GM21619 (cell line): Measurements from ENCODE around the gene HOXA3.

Experiments
- ATAC-seq: cut with Tn5 transposase; IDR thresholded peaks from one replicate; pipeline ENCODE4 v1.9.1; 2021; ENCODE audit not compliant: unreplicated experiment

HOXA3 gene

DNA sequence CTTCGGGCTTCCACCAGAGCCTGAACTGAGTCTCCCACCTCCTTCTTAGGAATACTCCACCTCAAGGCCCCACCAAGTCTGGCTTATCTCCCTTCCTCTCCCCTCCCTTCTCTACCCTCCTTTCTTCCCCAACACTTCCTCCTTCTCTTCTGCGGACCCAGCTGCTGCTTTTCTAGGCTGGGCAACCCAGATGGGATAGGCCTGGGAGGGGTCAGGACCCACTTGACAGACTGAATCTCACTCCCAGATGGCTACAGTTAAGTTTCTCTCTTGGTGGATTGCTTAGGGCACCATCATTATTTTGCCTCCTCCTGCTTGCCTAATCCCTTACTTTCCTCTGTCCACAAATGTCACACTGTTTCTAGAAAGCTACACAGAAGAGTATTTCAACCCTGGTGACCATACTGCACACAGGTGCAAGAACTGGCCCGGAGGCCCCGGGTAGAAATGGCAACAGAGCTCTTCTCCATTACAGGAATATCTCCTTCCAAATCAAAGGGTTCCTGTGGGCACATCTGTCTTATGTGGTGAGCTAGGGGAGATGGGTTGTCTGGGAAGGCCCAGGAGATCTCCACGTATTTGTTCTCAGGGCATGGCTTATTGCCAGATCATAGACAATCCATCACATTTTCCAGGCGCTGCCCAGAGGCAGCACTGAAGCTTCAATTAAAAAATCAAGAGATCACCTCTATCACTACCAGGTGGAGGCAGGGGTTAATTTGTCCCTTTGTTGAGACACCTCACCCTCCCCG is 37.8 kb upstream of the HOXA3 start:
- ATAC-seq = no peak

DNA sequence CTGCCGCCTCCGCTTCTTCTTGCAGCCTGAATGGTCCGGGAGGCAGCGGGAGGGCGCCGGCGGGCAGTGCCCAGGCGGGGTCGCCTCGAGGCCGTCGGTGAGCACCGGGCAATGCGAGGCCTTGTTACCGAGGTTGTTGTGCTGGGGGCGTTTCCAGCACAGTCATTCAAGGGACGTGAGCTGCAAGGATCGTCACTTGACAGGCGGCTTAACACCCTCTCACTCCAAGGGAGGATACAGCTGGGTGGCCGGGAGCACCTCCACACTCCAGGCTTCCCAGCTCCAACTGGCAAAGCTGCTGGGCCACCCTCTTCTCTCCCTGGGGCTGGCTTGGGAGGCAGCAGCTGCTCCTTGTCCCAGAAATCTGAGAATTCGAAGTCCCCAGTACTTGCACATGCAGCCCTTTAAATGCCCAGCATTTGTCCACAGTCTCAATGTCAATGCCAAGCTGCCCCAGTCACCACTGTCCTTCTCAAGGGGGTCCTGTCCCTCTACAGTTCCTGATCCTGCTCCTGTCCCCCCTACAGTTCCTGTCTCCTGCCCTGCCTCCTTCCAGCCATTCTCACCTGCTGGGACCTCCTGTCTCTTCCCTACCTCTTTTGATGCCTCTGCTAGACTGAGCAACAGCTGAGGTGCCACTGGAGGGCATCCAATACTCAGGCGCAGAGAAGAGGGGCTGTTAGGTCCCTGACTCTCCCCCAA is 37.1 kb upstream of the HOXA3 start:
- no peak for ATAC-seq

DNA sequence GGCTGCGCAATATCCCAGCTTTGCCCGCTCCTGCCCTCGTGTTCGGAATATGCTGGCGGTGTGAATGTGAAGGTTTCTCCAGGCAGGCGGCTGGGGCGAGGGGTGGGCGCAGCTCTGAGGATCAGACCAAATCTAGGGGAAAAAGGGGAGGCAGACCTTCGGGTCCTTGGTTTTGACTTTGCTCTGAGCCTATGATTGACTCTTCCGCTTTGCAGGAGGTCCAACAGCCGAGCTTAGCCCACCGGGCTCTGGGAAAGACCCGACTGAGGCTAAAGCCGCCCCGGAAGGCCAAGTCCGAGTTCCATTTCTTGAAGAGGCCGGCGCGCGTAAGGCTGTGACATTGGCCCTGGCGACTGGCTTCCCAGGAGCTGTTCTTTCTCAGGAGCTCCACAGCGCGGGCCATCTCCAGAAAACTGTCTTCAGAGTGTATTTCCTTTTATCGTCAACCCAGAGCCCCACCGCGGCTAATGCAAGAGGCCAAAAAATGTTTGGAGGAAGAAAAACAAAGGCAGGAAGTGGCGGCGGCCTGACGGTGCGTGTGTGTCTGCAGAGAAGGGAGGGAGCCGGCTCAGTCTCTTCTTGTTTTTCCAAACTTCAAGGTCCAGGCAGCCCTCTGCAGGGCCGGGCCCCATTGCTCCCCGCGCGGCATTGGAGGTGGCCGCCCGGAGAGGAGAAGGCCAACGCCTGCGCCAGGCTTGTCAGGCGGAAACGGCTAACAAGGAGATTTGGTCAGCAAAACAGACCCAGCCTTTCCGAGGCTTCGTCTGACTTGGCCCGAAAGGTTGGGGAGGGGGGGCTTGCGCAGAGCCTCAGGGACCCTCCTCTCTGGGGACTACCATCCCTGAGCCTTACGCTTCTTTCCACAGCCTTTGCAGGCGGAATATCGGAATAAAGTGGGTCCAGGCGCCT is 36.3 kb upstream of the HOXA3 start:
- no peak for ATAC-seq

DNA sequence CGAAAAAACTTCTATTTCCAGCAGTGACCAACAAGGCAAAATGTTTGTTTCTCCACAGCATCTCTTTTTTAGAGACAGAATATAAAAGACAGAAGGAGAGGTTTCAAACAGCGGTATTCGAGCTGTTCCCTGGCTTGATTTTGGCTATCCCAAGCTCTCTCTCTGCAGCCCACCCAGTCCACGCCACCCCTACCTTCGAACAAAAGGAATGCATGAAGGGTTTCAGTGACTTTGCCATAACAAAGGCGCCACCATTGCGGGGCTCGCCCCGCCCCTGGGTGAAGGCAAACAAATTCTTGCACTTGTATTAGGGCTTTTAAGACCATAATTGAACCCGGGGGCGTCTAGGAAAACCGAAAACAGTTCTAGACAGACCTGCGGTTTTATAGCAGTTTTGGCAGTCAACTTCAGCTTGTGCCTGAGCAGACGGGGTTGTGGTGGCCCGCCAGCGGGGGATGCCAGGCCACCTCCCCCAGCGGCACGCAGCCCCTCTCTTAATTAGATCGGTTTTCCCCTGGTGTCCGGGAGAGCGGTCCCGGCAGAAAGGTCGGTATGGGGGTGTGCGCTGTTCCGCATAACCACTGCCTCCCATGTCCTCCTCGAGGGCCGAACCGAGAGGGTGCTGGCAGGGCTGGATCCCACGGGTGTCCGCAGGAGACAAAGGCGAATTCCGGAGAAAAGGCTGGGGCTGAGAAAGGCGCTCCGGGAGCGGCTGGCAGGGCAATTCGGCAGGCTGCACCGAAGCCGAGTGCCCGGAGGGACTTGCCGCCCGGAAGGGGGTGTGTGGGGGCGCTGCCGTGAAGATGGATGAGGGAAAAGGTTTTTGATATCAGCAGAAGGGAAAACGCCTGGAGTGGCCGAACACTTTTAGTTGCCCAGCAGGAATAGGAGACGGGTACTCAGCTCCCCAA is 35.3 kb upstream of the HOXA3 start:
- ATAC-seq = no peak

DNA sequence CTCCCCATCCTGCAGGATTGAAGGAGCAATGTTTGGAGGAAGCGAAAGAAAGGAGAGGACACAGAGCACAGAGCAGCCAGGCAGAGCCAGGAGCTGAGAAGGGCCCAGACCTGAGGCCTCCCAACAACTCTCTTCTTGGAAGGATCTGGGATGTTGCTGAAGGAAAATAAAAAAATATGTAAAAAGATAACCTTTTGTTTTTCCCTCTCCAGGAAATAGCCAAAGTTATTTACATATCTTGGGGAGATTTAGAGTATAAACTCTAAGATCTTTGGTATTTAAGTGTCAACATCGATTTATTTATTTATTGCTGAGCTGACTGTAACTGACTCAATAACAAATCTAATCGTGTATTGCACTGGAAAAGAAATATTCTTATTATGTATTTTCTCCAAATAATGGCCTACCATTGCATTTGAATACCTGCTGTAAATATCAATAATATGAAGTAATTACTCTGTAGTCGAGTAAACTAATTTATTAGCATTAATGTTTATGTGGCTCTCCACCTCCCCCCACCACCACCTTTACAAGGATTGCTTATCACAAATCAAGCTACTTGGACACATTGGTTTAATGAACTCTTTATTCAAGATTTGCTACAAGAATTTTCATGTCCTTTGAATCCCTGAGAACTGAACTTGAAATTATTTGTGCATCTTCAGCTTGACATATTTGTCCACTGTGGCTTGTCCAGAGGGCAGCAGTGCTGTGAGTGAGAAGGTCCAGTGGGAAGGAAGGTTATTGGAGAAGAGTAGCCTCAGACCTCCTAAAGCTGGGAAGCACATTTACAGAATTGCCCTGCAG is 34.5 kb upstream of the HOXA3 start:
- ATAC-seq = no peak

DNA sequence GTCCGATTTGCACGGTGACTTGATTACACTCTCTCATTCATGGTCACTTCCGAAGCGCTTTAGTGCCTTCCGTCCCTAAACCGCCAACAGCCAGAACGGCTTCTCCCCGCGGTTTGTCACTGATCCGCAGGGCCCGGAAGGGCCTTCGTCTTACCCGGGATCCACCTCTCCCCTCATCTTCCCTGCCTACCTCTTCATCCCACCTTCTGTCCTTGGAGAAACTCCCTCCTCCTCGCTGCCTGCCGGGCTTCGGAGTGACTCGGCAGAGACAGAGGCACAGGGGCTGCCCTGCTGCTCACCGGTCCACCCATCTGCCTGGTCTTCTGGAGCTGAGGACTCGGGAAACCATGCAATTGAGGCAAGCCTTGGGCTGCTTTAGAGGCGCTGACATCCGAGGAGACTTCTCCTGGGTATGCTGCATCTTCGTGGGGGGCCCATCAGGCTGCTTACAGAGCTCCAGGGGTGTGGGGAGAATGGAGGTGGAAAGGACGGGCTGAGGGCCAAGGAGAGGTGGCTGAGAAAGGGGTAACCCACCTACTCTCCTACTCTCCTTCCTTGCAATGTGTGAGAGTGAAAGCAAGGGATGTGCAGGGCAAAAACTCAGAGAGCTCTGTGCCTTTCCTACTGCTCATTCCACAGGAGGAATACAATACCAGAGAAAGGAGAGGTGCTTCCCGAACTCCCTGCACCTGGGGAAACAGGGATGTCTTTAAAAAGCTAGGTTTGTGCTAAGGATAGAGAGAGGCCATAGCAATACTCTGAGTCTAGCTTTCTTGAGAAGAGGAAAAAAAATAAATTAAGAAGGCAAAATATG is 33.7 kb upstream of the HOXA3 start:
- no peak for ATAC-seq

DNA sequence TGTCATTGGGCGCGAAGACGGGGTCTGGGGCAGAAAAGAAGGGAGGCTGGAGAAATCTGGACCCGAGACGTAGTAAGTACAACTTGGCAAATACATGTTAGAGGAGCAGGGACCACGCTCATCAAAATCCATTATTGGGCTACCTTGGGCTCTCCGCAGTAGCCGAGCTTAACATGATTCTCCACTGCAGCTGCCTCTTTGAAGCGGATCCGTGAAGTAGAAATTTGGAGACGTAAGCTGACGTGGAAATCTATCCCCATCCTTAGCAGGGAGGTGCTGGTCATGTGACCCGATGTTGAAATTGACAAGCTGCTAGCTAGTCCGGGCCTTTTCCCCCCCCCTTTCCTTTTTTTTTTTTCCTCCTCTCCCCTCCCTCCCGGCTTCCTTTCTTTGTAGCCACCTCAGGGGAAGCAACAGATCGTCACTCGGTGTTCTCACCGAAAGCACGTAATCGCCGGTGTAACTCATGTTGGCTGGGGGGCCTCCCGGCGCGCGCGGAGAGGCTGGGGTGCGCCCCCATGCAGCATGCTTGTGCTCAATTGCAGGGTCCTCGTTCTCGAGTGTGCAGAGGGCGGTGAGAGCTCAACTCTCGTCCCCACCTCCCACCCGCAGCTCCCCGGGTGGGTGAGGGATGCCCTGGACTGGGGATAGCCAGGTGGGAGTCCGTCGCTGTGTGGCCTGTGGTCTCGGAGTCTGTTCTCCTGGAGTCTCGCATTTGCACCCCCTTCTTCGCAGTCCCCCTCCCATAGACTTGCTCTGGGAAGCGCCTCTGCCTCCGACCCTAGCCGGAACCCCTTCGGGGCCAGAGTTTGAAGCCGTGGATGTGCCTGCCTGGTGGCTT is 32.9 kb upstream of the HOXA3 start, which contains the start of gene HOXA11:
Gene HOXA11, minus strand, starts transcription at position 220 of the 841 bp plus-strand sequence. Its CDS starts 88 bp downstream, at position 132.
- no peak for ATAC-seq

DNA sequence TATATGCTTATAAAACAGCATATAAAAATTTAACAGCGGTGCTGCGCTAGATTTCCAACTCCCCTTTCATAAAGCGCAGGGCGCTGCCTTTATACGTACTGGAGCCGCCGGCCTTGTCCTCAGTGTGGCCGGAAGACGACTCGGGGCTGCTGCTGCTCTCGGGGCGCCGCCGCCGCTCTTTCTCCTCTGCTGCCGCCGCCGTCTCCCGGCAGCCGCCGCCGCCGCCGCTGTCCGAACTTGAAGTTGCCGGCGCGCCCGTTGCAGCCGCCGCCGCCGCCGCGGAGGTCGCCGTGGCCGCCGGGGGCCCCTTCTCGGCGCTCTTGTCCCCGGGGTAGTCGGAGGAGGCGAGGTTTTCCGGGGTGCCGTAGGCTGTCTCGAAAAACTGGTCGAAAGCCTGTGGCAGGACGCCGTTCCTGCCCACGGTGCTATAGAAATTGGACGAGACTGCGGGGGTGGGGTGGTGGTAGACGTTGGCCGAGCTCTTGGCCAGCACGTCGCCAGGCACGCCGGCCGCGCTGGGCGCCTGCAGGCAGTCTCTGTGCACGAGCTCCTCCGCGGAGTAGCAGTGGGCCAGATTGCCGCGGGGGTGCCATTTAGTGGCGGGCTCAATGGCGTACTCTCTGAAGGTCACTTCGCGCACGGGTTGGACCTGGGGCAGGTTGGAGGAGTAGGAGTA is 32.1 kb upstream of the HOXA3 start:
- no peak for ATAC-seq

DNA sequence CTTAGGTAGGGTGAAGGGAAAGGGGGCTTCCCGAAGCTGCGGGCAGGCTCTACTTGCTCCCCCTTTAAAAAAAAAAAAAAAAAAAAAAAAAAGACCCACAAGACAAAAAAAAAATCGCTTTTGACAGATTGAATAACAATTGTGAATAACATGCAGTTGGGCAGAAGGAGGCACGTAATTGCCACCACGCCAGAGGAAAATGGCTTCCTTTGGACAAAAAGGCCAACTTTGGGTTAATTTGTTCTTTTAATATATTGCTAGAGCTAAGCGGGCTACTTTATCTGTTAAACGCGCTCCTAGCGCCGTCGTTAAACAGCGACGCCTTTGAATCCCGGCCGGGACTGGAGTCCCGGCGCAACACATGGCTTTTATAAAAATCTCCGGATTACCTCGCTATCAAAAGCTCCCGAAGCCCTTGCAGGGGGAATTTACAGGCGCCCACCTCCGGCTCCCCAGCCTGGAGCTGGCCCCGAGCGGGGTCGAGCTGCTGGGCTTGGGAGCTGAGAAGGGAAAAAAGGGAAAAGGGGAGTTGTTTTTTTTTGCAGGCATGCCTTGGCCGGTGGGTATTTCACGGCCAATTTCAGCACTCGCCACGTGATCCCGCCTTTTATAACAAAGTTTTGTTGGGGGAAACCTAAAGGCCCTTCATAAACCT is 31.4 kb upstream of the HOXA3 start:
- ATAC-seq = no peak

DNA sequence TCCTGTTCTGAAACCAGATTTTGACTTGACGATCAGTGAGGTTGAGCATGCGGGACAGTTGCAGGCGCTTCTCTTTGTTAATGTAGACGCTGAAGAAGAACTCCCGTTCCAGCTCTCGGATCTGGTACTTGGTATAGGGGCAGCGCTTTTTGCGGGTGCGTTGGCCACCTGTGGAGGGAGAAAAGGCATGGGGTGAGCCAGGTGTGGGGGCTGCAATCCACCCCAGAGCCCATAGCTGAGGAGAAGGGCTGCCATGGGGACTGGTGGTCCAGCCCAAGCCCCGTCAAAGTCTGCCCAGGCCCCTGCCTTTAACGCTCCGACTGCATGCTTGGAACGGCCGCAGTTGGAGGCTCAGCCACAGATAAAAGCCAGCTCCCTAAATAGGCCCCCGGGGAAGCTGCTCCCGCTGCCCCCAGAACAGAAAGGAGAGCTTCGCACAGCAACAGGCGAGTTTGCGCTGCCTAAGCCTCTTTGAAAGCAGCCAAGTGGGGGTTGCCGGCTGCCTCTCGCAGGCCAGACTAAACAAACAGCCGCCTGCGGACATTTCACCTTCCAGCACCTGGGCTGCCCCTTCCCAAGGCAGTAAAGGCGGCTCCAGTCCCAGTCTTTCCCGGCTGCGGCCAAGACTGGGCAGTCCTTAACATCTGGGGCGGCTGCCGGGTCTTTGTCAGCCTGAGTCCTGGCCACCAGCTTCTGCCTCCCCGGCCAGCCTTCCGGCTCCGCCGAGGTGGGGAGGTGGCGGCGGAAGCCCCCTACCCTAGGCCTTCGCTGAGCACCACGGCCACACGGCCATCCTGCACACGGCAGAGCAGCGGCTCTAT is 30.7 kb upstream of the HOXA3 start:
- no peak for ATAC-seq

DNA sequence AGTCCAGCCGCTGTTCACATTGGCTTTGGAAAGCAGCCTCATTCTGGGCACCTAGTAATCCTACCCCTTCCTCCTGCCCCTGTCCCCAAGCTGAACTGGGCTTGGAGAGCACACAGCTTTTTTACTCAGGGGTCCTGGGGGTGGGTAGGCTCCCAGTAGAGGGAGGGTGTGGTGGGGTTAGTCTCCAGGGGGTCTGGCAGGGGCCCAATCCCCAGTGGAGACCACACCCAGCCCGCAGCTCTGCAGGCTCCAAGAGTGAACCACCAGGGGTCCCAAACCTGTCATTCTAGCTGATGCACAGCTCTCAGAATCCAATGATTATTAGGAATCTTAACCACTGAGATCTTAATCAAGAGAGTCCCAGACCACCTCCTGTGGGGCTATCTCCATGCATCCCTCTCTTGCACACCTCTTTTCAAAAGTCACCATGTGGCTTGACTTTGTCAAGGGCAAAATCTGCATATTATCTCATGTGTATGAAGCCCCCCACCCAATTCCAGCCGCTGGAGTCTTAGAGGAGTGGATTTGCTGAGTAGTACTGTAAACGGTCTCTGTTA is 30.0 kb upstream of the HOXA3 start:
- ATAC-seq = no peak

DNA sequence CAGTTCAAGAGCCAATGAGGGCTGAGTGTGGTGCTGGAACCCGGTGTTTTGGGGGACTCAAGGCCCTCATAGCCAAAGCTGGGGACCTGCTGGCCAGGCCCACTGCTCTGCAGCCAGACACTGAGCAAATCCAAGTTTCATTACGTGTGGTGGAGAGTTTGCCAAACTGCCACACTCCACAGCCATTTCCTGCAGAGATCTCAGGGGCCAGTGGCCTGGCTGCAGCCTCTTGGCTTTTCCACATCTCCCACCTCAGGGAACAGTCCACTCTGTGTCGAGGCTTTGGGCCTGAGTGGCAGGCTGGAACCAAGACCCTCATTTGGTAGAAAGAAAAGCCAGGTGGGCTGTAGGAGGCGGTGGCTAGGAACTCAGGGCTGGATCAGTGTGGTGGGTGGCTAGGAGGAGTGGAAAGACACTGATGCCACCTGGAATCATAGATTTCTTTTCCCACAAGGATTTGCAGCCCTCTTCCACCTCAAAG is 29.5 kb upstream of the HOXA3 start:
- ATAC-seq = no peak

DNA sequence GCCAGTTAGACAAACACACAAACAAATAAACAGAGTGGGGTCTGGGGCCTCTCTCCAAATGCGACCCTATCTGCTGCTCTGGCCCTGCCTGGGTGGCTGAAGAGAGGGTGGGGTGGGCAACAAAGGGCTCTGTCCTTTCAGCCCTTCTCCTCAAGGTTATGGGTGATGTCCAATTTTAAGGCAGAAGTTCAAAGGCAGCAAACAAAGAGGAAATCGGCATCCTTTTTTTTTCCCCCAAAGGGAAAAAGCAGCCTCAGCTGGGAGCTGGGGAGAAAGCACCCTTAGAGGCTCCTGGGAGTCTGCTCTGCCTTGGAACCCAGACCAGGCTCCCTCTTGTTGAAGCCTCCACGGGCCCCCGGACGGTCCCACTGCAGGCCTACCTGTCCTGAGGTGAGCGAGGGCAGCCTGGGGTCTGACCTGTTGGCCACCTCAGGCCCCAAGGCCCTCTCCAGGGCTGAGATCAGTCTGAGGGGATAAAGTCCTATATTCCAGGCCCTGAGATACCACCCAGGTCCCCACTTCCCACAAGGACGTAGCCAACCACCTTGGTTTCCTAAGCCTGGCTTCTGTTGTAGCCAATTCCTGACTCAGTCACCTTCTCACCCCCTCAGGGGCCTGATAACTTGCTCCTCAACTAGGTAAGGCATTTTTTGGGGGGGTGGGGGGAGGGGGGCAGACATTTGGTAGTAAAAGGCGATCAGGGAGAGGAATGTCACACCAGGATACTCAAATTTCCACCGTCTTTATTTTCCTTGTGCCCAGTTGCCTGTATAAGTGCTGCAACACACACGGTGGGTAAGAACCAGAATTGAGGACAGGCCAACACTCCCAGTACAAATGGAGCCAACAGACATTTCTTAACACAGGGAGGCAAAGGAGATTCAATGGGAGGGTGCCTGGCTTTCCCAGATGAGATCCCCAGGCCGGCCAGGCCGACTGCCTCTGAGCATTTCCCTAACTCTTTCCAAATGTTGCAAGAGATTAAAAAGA is 28.3 kb upstream of the HOXA3 start:
- ATAC-seq = no peak
